HEK293T (cell line): ENCODE results near the gene CTNNA1.

Source experiments
- CTCF ChIA-PET: fragments of 350-600 bp; formaldehyde crosslinking; extraction: SDS; loops from one replicate; lab custom pipeline; 2021; ENCODE audit warnings: antibody characterized with exemption, inconsistent platforms; lab: Yijun Ruan, JAX
- POLR2A ChIA-PET: fragments of 350-600 bp; formaldehyde crosslinking; extraction: SDS; loops from one replicate; lab custom pipeline; 2020; ENCODE audit warnings: antibody characterized with exemption, inconsistent platforms; lab: Yijun Ruan, JAX
- DNase-seq: peaks from one replicate; pipeline ENCODE4 v3.0.0; 2012; ENCODE audit warnings: mixed read lengths; ENCODE audit errors: extremely low spot score
- ARNT ChIP-seq: fragments of 450-650 bp; IDR thresholded peaks from 2 replicates; pipeline ENCODE4 v1.6.1; 2017; ENCODE audit warnings: mild to moderate bottlenecking
- BHLHE40 ChIP-seq: fragments of 450-650 bp; IDR thresholded peaks from 2 replicates; pipeline ENCODE4 v1.6.1; 2016; ENCODE audit warnings: mild to moderate bottlenecking, moderate library complexity, borderline replicate concordance
- CTBP1 ChIP-seq: fragments of 450-650 bp; IDR thresholded peaks from 2 replicates; pipeline ENCODE4 v1.6.1; 2016; ENCODE audit warnings: borderline replicate concordance
- ELF4 ChIP-seq: fragments of 450-650 bp; IDR thresholded peaks from 2 replicates; pipeline ENCODE4 v1.6.1; 2017; ENCODE audit warnings: antibody characterized with exemption
- FOXA1 ChIP-seq: fragments of 450-650 bp; IDR thresholded peaks from 2 replicates; pipeline ENCODE4 v1.6.1; 2016; ENCODE audit warnings: mild to moderate bottlenecking
- FOXK2 ChIP-seq: fragments of 450-650 bp; IDR thresholded peaks from 2 replicates; pipeline ENCODE4 v1.6.1; 2016; ENCODE audit warnings: mild to moderate bottlenecking
- FOXM1 ChIP-seq: fragments of 450-650 bp; IDR thresholded peaks from 2 replicates; pipeline ENCODE4 v1.6.1; 2017; ENCODE audit warnings: mild to moderate bottlenecking, borderline replicate concordance
- HDGF ChIP-seq: fragments of 450-650 bp; IDR thresholded peaks from 2 replicates; pipeline ENCODE4 v1.6.1; 2017; ENCODE audit warnings: antibody characterized with exemption, borderline replicate concordance
- L3MBTL2 ChIP-seq: fragments of 450-650 bp; conservative IDR thresholded peaks from 2 replicates; pipeline ENCODE4 v1.6.1; 2016; ENCODE audit warnings: mild to moderate bottlenecking
- LEF1 ChIP-seq: fragments of 450-650 bp; IDR thresholded peaks from 2 replicates; pipeline ENCODE4 v1.6.1; 2017; ENCODE audit warnings: mild to moderate bottlenecking, borderline replicate concordance
- NFRKB ChIP-seq: fragments of 450-650 bp; IDR thresholded peaks from 2 replicates; pipeline ENCODE4 v1.6.1; 2016; ENCODE audit warnings: mild to moderate bottlenecking, moderate library complexity
- SP1 ChIP-seq: fragments of 450-650 bp; IDR thresholded peaks from 2 replicates; pipeline ENCODE4 v1.6.1; 2017
- SUZ12 ChIP-seq: fragments of 450-650 bp; IDR thresholded peaks from 2 replicates; pipeline ENCODE4 v1.6.1; 2016; ENCODE audit warnings: mild to moderate bottlenecking
- TARDBP ChIP-seq: fragments of 450-650 bp; IDR thresholded peaks from 2 replicates; pipeline ENCODE4 v1.6.1; 2016
- ZNF384 ChIP-seq: fragments of 450-650 bp; IDR thresholded peaks from 2 replicates; pipeline ENCODE4 v1.6.1; 2016
- TF ChIP-seq, protein P1 (sequence below): fragments of 450-650 bp; IDR thresholded peaks from 2 replicates; pipeline ENCODE4 v1.6.1; 2016

CTNNA1 gene

DNA sequence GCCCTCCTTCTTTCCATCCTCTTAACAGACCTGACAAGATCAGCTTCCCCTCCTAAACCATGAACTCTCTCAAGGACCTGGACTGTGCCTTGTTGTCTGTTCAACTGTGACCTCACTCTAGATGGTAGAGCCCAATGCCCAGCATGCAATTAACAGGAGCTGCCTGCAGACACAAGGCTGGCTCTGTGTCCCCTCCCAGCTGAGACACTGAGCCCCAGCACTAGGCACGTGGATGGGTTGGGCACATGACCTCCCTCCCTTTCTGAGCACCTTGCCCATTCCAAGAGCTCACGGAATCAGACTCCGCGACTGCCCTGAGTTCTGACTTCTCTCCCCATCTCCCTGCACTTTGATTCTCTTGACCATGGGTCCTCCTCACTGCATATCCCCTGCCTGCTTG, 215.4 kb downstream of the CTNNA1 start:
- ChIA-PET POLR2A (no interaction called here), CTCF (no interaction called here)

DNA sequence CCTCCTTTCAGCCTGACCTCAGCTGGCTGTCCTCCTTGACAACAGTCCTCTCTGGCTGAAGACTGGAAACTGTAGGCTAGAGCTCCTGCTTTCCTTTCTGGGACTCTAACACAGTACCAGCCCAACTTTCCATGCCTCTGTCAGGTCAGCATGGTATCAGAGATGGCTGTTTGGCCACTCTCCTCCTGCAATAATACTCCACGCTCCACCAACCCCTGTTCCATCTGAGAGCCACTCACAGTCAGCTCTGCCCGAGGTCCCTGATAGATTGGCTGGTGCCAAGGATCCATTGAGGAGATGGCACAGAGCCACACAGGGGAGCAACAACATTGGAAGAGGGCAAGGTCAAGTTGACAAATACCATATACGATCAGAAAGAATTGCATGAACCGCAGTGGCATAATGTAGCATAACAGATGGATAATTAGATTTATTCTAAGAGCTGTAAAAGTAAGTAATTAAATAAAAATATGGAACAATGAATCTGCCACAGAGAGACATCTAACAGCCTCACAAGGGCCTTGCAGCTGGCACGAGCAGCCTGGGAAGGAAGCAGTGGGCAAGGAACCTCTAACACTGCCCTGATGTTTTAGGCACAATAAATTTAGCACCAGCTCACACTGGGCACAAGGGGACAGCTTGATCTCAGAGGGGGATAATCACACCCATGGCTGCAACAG, 216.2 kb downstream of the CTNNA1 start:
- DNase-seq = no peak
- CTCF ChIA-PET = no interaction called here
- POLR2A ChIA-PET = no interaction called here
- TF ChIP-seq CTBP1 (no peak), ZNF384 (no peak), HDGF (no peak), FOXK2 (no peak), LEF1 (no peak), SUZ12 (no peak), NFRKB (no peak), TARDBP (no peak), BHLHE40 (no peak), ELF4 (no peak), L3MBTL2 (no peak)
- TF ChIP-seq, protein P1, sequence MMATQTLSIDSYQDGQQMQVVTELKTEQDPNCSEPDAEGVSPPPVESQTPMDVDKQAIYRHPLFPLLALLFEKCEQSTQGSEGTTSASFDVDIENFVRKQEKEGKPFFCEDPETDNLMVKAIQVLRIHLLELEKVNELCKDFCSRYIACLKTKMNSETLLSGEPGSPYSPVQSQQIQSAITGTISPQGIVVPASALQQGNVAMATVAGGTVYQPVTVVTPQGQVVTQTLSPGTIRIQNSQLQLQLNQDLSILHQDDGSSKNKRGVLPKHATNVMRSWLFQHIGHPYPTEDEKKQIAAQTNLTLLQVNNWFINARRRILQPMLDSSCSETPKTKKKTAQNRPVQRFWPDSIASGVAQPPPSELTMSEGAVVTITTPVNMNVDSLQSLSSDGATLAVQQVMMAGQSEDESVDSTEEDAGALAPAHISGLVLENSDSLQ = no peak

More for the DNA sequence above, 215.4 kb downstream of the CTNNA1 start:
- TF ChIP-seq ELF4 (no peak), CTBP1 (no peak), FOXK2 (no peak), ARNT (no peak)
- no peak for DNase-seq

DNA sequence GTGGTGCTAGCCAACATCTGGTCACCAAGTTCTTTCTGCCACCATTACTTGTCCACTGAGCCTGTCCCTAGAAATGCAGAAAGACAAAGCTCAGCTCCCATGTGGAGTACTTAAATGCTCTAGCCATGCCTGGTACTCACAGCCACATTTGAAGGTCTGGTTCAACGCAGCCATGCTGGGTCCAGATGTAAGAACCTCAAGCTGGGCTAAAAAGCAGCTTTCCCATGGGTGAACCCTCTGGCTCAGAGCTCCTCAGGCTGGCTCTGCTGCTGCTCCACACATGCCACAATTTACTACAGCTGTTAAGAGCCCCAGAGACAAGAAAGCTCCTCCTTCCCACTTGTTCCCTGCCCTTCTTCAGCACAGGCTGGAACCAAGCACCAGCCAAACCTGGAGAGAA, 219.0 kb downstream of the CTNNA1 start:
- POLR2A ChIA-PET = no interaction called here
- DNase-seq = no peak
- TF ChIP-seq L3MBTL2 = no peak
- TF ChIP-seq CTBP1 = no peak
- no peak for TF ChIP-seq SUZ12
- TF ChIP-seq BHLHE40 = no peak
- no peak for TF ChIP-seq FOXK2
- no peak for TF ChIP-seq ELF4
- TF ChIP-seq, protein P1 = no peak
- no peak for TF ChIP-seq NFRKB
- no peak for TF ChIP-seq SP1
- no peak for TF ChIP-seq HDGF
- TF ChIP-seq LEF1 = no peak
- no peak for TF ChIP-seq ARNT
- no peak for TF ChIP-seq TARDBP
- CTCF ChIA-PET = interaction anchor here (0.9 kb wide), 1 partner anchor 10 kb away, joined by 3 read pairs; no protein-coding TSS in a partner anchor

DNA sequence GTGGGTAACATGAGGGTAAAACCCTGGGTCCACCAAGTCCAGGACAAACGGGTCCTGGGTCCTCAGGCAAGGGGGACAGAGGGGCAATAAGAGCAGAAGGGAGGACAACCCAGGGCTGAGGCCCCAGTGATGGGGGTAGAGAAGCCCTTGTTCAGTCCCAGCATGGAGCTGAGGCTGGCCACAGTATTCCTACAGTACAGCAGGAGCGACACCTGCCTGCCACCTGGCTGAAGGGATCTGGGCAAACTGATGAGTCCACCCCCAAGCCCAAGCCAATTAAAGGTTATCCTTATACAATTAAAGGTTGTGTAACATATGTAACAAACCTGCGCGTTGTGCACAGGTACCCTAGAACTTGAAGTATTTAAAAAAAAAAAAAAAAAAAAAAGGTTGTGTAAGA, 219.6 kb downstream of the CTNNA1 start:
- DNase-seq = no peak
- CTCF ChIA-PET = no interaction called here
- TF ChIP-seq FOXK2 (no peak), L3MBTL2 (no peak), TARDBP (no peak), ZNF384 (no peak), BHLHE40 (no peak), SUZ12 (no peak), ELF4 (no peak), CTBP1 (no peak), HDGF (no peak), FOXM1 (no peak), SP1 (no peak), FOXA1 (no peak)
- TF ChIP-seq, protein P1 = no peak
- POLR2A ChIA-PET = no interaction called here

DNA sequence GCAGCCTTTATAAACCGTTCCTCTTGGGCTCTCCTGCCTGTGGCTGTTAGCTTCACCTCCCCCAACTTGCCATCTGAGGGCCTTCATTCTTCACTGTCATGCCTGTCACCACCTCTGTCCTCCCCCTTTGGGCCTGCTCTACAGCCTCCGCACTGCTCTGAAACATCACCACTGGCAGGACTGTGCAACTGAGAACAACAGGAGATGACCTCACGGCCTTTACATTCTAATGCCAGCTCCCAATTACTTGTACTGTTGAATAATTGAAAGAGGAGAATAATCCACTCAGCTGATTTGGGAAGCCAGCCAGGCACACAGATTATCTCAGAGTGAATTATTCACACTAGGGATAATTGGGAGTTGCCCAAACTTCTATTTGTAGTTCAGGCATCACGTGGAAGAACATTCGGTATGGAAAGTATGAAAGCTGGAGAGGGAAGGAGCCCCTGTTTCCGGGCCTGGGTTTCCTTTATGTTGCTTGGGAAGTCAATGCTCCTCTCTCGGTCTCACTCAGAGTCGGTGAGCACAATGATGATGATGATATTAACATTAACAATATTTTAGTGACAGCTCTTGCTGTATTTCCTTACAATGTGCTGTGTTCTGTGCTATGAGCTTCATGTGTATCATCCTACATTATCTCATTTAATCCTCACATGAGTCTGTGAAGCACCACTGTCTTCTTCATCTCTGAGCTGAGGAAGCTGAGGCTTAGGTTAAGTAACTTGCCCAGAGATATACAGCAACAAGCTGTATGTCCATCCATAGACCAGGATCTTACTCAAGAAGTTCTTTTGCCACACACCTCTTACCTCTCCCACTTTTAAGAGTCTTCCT, 221.2 kb downstream of the CTNNA1 start:
- no peak for TF ChIP-seq NFRKB
- ChIA-PET POLR2A (no interaction called here), CTCF (interaction anchor here (0.6 to 0.9 kb wide), 3 partner anchors 214 to 543 kb away, joined by 3 read pairs; no protein-coding TSS in a partner anchor)
- no peak for DNase-seq

DNA sequence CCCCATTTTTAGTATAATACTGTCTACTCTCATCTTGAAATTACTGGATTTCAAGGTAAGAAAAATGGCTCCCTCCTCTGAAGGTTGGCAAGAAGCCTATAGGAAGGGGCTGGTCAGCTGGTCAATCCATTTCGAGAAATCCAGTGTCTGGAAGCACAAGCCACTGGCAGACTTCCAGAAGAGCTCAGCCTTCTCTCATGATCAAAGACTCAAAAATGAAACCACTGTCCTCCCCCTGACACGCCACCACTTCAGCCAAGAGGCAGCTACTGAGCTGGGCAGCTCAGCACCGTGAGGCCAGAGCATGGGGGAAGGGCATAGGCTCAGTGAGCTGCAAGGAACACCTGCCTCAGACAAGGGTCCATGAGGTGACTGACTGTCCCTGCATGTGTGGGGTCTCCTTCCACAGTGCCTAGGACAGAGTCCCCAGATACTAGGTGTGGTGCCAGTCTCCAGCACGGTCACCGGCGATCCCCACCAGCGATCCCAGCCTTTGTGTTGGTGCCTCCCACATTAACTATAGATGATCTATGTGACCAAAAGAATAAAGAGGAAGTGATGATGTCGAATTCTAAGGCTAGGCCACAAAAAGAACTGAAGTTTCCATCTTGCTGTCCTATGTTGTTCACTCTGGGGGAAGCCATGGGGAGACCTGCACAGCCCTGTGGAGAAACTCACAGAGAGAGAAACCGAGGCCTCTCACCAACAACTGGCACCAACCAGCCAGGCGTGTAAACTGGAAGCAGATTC, 222.0 kb downstream of the CTNNA1 start:
- no peak for DNase-seq
- ChIA-PET POLR2A (no interaction called here), CTCF (interaction anchor here (0.6 to 0.9 kb wide), 2 partner anchors 240 to 542 kb away, joined by 3 read pairs; no protein-coding TSS in a partner anchor)
- TF ChIP-seq ZNF384 (no peak), BHLHE40 (no peak), SP1 (no peak), HDGF (no peak), FOXK2 (no peak), ELF4 (no peak), LEF1 (no peak), FOXA1 (no peak), CTBP1 (no peak), NFRKB (no peak), FOXM1 (no peak), ARNT (no peak)
- TF ChIP-seq, protein P1 = no peak
